HEK293 (cell line): Measurements from ENCODE around the gene TMEM39B.

Experiments
- CTCF ChIA-PET: fragments of 350-600 bp; formaldehyde crosslinking; extraction: SDS; loops from one replicate; lab custom pipeline; 2021; ENCODE audit warnings: antibody characterized with exemption; lab: Yijun Ruan, JAX
- POLR2A ChIA-PET: fragments of 300-600 bp; formaldehyde crosslinking; extraction: SDS; loops from one replicate; lab custom pipeline; 2020; ENCODE audit warnings: antibody characterized with exemption, inconsistent platforms; lab: Yijun Ruan, JAX
- H3K27ac ChIP-seq: fragments of 200-500 bp; sonication (Bioruptor generic); 2 replicates; pipeline ENCODE4 v1.5.1; 2014; ENCODE audit warnings: low read depth, low read length, control low read depth, inconsistent platforms; ENCODE audit errors: extremely low read depth
- H3K36me3 ChIP-seq, 2 experiments: fragments of 200-500 bp in 1 of 2; sonication (Bioruptor generic) in 1 of 2; 1 replicate in 1 of 2; 2 replicates in 1 of 2; pipeline ENCODE4 v1.5.1; 2014 to 2017; ENCODE audit warnings: inconsistent platforms in 2 of 2, low read length in 2 of 2; ENCODE audit not compliant: control insufficient read depth in 2 of 2, insufficient read depth in 1 of 2
- H3K4me1 ChIP-seq: fragments of 200-500 bp; sonication (Bioruptor generic); 2 replicates; pipeline ENCODE4 v1.5.1; 2014; ENCODE audit warnings: mild to moderate bottlenecking, low read length, inconsistent platforms; ENCODE audit not compliant: control insufficient read depth, insufficient read depth
- H3K4me3 ChIP-seq: 2 replicates; pipeline ENCODE4 v1.5.1; 2011; ENCODE audit warnings: low read depth, mild to moderate bottlenecking, control low read depth, low read length, moderate library complexity
- H3K9me3 ChIP-seq: fragments of 200-500 bp; sonication (Bioruptor generic); 2 replicates; pipeline ENCODE4 v1.5.1; 2014; ENCODE audit warnings: low read depth, low read length, inconsistent platforms; ENCODE audit not compliant: control insufficient read depth, insufficient read depth
- KLF7 ChIP-seq: fragments of 450-650 bp; formaldehyde crosslinking; IDR thresholded peaks from 2 replicates; pipeline ENCODE4 v1.5.1; 2016; ENCODE audit warnings: missing biosample characterization, missing genetic modification characterization, borderline replicate concordance
- KLF9 ChIP-seq: fragments of 450-650 bp; formaldehyde crosslinking; IDR thresholded peaks from 2 replicates; pipeline ENCODE4 v1.5.1; 2016; ENCODE audit warnings: missing biosample characterization, missing genetic modification characterization, low read depth
- OSR2 ChIP-seq: fragments of 450-650 bp; formaldehyde crosslinking; IDR thresholded peaks from 2 replicates; pipeline ENCODE4 v1.5.1; 2016; ENCODE audit warnings: missing biosample characterization, missing genetic modification characterization
- SP7 ChIP-seq: fragments of 450-650 bp; formaldehyde crosslinking; IDR thresholded peaks from 2 replicates; pipeline ENCODE4 v1.5.1; 2016; ENCODE audit warnings: missing biosample characterization, missing genetic modification characterization
- YY1 ChIP-seq: fragments of 450-650 bp; formaldehyde crosslinking; IDR thresholded peaks from 2 replicates; pipeline ENCODE4 v1.5.1; 2018; ENCODE audit warnings: missing biosample characterization, missing genetic modification characterization
- ZNF140 ChIP-seq: fragments of 450-650 bp; formaldehyde crosslinking; IDR thresholded peaks from 2 replicates; pipeline ENCODE4 v1.5.1; 2016; ENCODE audit warnings: missing biosample characterization, missing genetic modification characterization
- ZNF214 ChIP-seq: fragments of 450-650 bp; formaldehyde crosslinking; IDR thresholded peaks from 2 replicates; pipeline ENCODE4 v1.5.1; 2017; ENCODE audit warnings: missing biosample characterization, mild to moderate bottlenecking, missing genetic modification characterization, borderline replicate concordance
- ZNF292 ChIP-seq: fragments of 450-650 bp; formaldehyde crosslinking; IDR thresholded peaks from 2 replicates; pipeline ENCODE4 v1.5.1; 2016; ENCODE audit warnings: low read depth, missing biosample characterization, missing genetic modification characterization, borderline replicate concordance
- ZNF335 ChIP-seq: fragments of 450-650 bp; formaldehyde crosslinking; conservative IDR thresholded peaks from 2 replicates; pipeline ENCODE4 v1.5.1; 2016; ENCODE audit warnings: missing biosample characterization, missing genetic modification characterization
- ZNF433 ChIP-seq: fragments of 450-650 bp; formaldehyde crosslinking; IDR thresholded peaks from 2 replicates; pipeline ENCODE4 v1.5.1; 2016; ENCODE audit warnings: missing biosample characterization, missing genetic modification characterization, low read depth
- ZNF48 ChIP-seq: fragments of 450-650 bp; formaldehyde crosslinking; IDR thresholded peaks from 2 replicates; pipeline ENCODE4 v1.5.1; 2016; ENCODE audit warnings: missing biosample characterization, missing genetic modification characterization
- ZNF501 ChIP-seq: fragments of 450-650 bp; formaldehyde crosslinking; IDR thresholded peaks from 2 replicates; pipeline ENCODE4 v1.5.1; 2016; ENCODE audit warnings: missing biosample characterization, missing genetic modification characterization
- ZNF514 ChIP-seq: fragments of 450-650 bp; formaldehyde crosslinking; IDR thresholded peaks from 2 replicates; pipeline ENCODE4 v1.5.1; 2016; ENCODE audit warnings: missing biosample characterization, missing genetic modification characterization
- ZNF660 ChIP-seq: fragments of 450-650 bp; IDR thresholded peaks from 2 replicates; pipeline ENCODE4 v1.5.1; 2018; ENCODE audit warnings: missing biosample characterization, mild to moderate bottlenecking, missing genetic modification characterization
- ZNF830 ChIP-seq: fragments of 450-650 bp; IDR thresholded peaks from 2 replicates; pipeline ENCODE4 v1.5.0; 2018; ENCODE audit warnings: missing biosample characterization, missing genetic modification characterization, low read depth, mild to moderate bottlenecking, moderate library complexity
- ZNF843 ChIP-seq: fragments of 450-650 bp; formaldehyde crosslinking; IDR thresholded peaks from 2 replicates; pipeline ENCODE4 v1.5.1; 2016; ENCODE audit warnings: missing biosample characterization, missing genetic modification characterization
- TF ChIP-seq, protein P1 (sequence below): fragments of 450-650 bp; formaldehyde crosslinking; IDR thresholded peaks from 2 replicates; pipeline ENCODE4 v1.5.1; 2017; ENCODE audit warnings: missing biosample characterization, missing genetic modification characterization
- TF ChIP-seq, protein P2 (sequence below): fragments of 450-650 bp; formaldehyde crosslinking; IDR thresholded peaks from 2 replicates; pipeline ENCODE4 v1.5.1; 2016; ENCODE audit warnings: missing biosample characterization, missing genetic modification characterization
- TF ChIP-seq, protein P3 (sequence below): fragments of 450-650 bp; formaldehyde crosslinking; IDR thresholded peaks from 2 replicates; pipeline ENCODE4 v1.5.1; 2016; ENCODE audit warnings: missing biosample characterization, missing genetic modification characterization
- TF ChIP-seq, protein P4 (sequence below): fragments of 450-650 bp; formaldehyde crosslinking; IDR thresholded peaks from 2 replicates; pipeline ENCODE4 v1.5.1; 2017; ENCODE audit warnings: missing biosample characterization, mild to moderate bottlenecking, missing genetic modification characterization, moderate library complexity

The TMEM39B gene

DNA sequence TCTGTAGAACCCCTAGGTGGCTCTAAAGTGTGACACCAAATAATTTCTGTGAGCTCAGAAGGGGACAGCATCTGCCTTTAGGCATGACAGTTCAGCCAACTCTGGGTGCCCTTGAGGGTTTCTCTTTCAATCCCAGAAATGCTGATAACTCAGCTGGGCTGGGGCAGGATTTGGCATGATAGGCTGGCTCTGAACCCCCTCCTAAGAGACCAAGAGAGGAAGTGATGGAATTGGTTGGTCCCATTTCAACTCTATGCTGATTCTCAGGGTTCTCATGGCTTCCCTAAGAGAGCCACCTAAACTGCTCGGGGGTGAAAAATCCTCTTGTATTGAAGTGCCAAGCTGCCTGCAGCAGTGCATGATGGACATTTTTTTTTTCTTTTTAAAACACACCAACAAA lies 28.5 kb upstream of the TMEM39B start:
- TF ChIP-seq ZNF843 (tag by site-specific recombination), result no peak
- TF ChIP-seq ZNF660 (tag by site-specific recombination), result no peak
- TF ChIP-seq, protein P1, sequence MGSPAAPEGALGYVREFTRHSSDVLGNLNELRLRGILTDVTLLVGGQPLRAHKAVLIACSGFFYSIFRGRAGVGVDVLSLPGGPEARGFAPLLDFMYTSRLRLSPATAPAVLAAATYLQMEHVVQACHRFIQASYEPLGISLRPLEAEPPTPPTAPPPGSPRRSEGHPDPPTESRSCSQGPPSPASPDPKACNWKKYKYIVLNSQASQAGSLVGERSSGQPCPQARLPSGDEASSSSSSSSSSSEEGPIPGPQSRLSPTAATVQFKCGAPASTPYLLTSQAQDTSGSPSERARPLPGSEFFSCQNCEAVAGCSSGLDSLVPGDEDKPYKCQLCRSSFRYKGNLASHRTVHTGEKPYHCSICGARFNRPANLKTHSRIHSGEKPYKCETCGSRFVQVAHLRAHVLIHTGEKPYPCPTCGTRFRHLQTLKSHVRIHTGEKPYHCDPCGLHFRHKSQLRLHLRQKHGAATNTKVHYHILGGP (tag by site-specific recombination), result no peak
- TF ChIP-seq ZNF335 (tag by site-specific recombination), result no peak
- TF ChIP-seq KLF7 (tag by site-specific recombination), result no peak
- TF ChIP-seq, protein P2, sequence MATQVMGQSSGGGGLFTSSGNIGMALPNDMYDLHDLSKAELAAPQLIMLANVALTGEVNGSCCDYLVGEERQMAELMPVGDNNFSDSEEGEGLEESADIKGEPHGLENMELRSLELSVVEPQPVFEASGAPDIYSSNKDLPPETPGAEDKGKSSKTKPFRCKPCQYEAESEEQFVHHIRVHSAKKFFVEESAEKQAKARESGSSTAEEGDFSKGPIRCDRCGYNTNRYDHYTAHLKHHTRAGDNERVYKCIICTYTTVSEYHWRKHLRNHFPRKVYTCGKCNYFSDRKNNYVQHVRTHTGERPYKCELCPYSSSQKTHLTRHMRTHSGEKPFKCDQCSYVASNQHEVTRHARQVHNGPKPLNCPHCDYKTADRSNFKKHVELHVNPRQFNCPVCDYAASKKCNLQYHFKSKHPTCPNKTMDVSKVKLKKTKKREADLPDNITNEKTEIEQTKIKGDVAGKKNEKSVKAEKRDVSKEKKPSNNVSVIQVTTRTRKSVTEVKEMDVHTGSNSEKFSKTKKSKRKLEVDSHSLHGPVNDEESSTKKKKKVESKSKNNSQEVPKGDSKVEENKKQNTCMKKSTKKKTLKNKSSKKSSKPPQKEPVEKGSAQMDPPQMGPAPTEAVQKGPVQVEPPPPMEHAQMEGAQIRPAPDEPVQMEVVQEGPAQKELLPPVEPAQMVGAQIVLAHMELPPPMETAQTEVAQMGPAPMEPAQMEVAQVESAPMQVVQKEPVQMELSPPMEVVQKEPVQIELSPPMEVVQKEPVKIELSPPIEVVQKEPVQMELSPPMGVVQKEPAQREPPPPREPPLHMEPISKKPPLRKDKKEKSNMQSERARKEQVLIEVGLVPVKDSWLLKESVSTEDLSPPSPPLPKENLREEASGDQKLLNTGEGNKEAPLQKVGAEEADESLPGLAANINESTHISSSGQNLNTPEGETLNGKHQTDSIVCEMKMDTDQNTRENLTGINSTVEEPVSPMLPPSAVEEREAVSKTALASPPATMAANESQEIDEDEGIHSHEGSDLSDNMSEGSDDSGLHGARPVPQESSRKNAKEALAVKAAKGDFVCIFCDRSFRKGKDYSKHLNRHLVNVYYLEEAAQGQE (tag by site-specific recombination), result no peak
- TF ChIP-seq ZNF292, result no peak
- no peak for TF ChIP-seq ZNF433
- no peak for TF ChIP-seq OSR2 (tag by site-specific recombination)
- no peak for TF ChIP-seq SP7 (tag by site-specific recombination)
- no peak for TF ChIP-seq ZNF214
- TF ChIP-seq ZNF140 (tag by site-specific recombination), result no peak
- TF ChIP-seq ZNF830 (tag by site-specific recombination), result no peak
- TF ChIP-seq, protein P3, sequence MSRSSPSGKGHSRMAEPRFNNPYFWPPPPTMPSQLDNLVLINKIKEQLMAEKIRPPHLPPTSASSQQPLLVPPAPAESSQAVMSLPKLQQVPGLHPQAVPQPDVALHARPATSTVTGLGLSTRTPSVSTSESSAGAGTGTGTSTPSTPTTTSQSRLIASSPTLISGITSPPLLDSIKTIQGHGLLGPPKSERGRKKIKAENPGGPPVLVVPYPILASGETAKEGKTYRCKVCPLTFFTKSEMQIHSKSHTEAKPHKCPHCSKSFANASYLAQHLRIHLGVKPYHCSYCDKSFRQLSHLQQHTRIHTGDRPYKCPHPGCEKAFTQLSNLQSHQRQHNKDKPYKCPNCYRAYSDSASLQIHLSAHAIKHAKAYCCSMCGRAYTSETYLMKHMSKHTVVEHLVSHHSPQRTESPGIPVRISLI (tag by site-specific recombination), result no peak
- no peak for TF ChIP-seq ZNF501
- no peak for TF ChIP-seq ZNF514 (tag by site-specific recombination)
- TF ChIP-seq ZNF48 (tag by site-specific recombination), result no peak
- TF ChIP-seq, protein P4, sequence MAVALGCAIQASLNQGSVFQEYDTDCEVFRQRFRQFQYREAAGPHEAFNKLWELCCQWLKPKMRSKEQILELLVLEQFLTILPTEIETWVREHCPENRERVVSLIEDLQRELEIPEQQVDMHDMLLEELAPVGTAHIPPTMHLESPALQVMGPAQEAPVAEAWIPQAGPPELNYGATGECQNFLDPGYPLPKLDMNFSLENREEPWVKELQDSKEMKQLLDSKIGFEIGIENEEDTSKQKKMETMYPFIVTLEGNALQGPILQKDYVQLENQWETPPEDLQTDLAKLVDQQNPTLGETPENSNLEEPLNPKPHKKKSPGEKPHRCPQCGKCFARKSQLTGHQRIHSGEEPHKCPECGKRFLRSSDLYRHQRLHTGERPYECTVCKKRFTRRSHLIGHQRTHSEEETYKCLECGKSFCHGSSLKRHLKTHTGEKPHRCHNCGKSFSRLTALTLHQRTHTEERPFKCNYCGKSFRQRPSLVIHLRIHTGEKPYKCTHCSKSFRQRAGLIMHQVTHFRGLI, result no peak
- TF ChIP-seq, all 188 proteins: peak for 0
- no peak overlapping the region for H3K4me3 ChIP-seq
- POLR2A ChIA-PET, result interaction anchor here (0.6 to 1.3 kb wide), 2 partner anchors 31 to 77 kb away, joined by 3 to 4 read pairs; no protein-coding TSS in a partner anchor
- no peak overlapping the region for H3K27ac ChIP-seq
- peaks cover 0 to 46% of the 10 kb centered on the region in 2 experiments; a peak in 2 of 3 replicates for H3K36me3 ChIP-seq
- no peaks in the 10 kb centered on the region for H3K4me1 ChIP-seq
- CTCF ChIA-PET, result interaction anchor here (0.6 to 2.2 kb wide), 8 partner anchors 10 to 405 kb away, joined by 3 to 6 read pairs (median 3); no protein-coding TSS in a partner anchor
- no peaks in the 10 kb centered on the region for H3K9me3 ChIP-seq

DNA sequence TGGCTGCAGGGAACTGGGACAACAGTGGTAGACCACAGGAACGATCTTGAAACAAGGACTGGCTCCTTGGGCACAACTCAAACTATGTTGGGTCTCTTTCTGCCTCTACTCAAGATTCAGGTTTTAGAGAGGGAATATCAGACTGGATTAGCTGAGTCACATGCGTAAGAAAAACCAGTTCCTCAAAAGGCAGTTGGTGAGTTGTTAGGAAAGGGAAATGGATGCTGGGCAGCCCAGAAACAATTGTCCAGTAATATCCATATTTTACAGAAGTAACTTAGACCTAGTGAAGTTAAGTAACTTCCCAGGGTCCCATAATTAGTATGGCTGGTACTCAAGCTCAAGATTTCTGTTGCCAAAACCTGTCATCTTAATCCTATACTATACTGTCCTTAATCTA lies 27.0 kb upstream of the TMEM39B start:
- no peak overlapping the region for H3K4me3 ChIP-seq
- ChIA-PET CTCF (no interaction called here), POLR2A (no interaction called here)
- no peak overlapping the region for H3K27ac ChIP-seq
- TF ChIP-seq YY1 (tag by site-specific recombination) (no peak), KLF9 (tag by site-specific recombination) (no peak)
- peaks cover 12 to 48% of the 10 kb centered on the region in 2 experiments for H3K36me3 ChIP-seq
- no peaks in the 10 kb centered on the region for H3K4me1 ChIP-seq
- no peaks in the 10 kb centered on the region for H3K9me3 ChIP-seq
